ENCODE data around the gene LRRC4B. TPM values are rescaled to one million over a fixed set of nuclear protein-coding genes. Genes with fewer than 3 reads are reported as not detected.
A peak's percentile ranks its signal among the peaks of the same experiment; 100 is the strongest.

LRRC4B gene
- total RNA-seq, 2 donors from 2014 or later, result 0.26 to 10.5 TPM

- no peaks in the 10 kb centered on the region for H3K27me3 ChIP-seq
- intact Hi-C loops (cut with DNase I), result loop anchor here (10.0 kb wide), 1 partner anchor 605 kb away; no protein-coding TSS in a partner anchor
- H3K36me3 ChIP-seq (replicated peaks in 1 of 2; ENCODE audit: insufficient read depth in 1 of 2, low read depth in 2 of 2), result no peaks in the 10 kb centered on the region
- WGBS, 2 donors, result 38 to 57% methylated on average over 5 to 26 of the region's 26 CpGs
- DNase-seq (peak in 1 of 4 donors; percentile 30), ATAC-seq (no peak)
- H3K4me3 ChIP-seq, result no peak overlapping the region
- H3K9me3 ChIP-seq, result no peaks in the 10 kb centered on the region
- peaks cover 9% of the 10 kb centered on the region for H3K4me1 ChIP-seq
- TF ChIP-seq POLR2A (IDR thresholded peaks at IDR 0.05), result no peak
- TF ChIP-seq CTCF (IDR thresholded peaks at IDR 0.05), result no peak
- peak overlapping the region in 1 of 4 donors; percentile 53 for H3K27ac ChIP-seq
Measured at GRCh38 chr19:50510121-50510670, 58.0 kb downstream of the LRRC4B start.

GRCh38 chr19:50509366-50509765 lies 58.9 kb downstream of the LRRC4B start:
- intact Hi-C loops (cut with DNase I), result no loop called here
- Histone ChIP-seq H3K4me1 (peaks cover 9% of the 10 kb centered on the region), H3K27me3 (no peaks in the 10 kb centered on the region), H3K27ac (no peak overlapping the region), H3K4me3 (no peak overlapping the region), H3K36me3 (replicated peaks in 1 of 2; ENCODE audit: insufficient read depth in 1 of 2, low read depth in 2 of 2) (no peaks in the 10 kb centered on the region), H3K9me3 (no peaks in the 10 kb centered on the region)
- 83 to 88% methylated on average over 11 of the region's 11 CpGs for WGBS, 2 donors
- DNase-seq (no peak), ATAC-seq (no peak)
- TF ChIP-seq CTCF (IDR thresholded peaks at IDR 0.05) (no peak), POLR2A (IDR thresholded peaks at IDR 0.05) (no peak)

- ATAC-seq, result no peak
- no peak for DNase-seq
Measured at GRCh38 chr19:50508843-50509190, 59.4 kb downstream of the LRRC4B start.

GRCh38 chr19:50507376-50507775 lies 60.9 kb downstream of the LRRC4B start:
- Histone ChIP-seq H3K4me1 (peaks cover 9% of the 10 kb centered on the region), H3K4me3 (no peak overlapping the region), H3K27me3 (no peaks in the 10 kb centered on the region), H3K9me3 (no peaks in the 10 kb centered on the region), H3K27ac (no peak overlapping the region), H3K36me3 (replicated peaks in 1 of 2; ENCODE audit: insufficient read depth in 1 of 2, low read depth in 2 of 2) (no peaks in the 10 kb centered on the region)
- TF ChIP-seq POLR2A (IDR thresholded peaks at IDR 0.05), result no peak
- no peak for TF ChIP-seq CTCF (IDR thresholded peaks at IDR 0.05)
- ATAC-seq (no peak), DNase-seq (no peak)
- 88 to 93% methylated on average over 4 to 8 of the region's 8 CpGs for WGBS, 2 donors
- intact Hi-C loops (cut with DNase I), result no loop called here

More at GRCh38 chr19:50508843-50509190, 59.4 kb downstream of the LRRC4B start:
- H3K27ac ChIP-seq, result no peak overlapping the region
- H3K4me1 ChIP-seq, result peaks cover 9% of the 10 kb centered on the region
- H3K4me3 ChIP-seq, result no peak overlapping the region
- WGBS, 2 donors, result 86% methylated on average over 3 of the region's 3 CpGs
- no peaks in the 10 kb centered on the region for H3K9me3 ChIP-seq
- no peaks in the 10 kb centered on the region for H3K36me3 ChIP-seq (replicated peaks in 1 of 2; ENCODE audit: insufficient read depth in 1 of 2, low read depth in 2 of 2)
- no peak for TF ChIP-seq CTCF (IDR thresholded peaks at IDR 0.05)
- no peak for TF ChIP-seq POLR2A (IDR thresholded peaks at IDR 0.05)
- intact Hi-C loops (cut with DNase I), result no loop called here
- no peaks in the 10 kb centered on the region for H3K27me3 ChIP-seq

- intact Hi-C loops (cut with DNase I), result no loop called here
- 90 to 95% methylated on average over 4 to 10 of the region's 10 CpGs for WGBS, 2 donors
- Histone ChIP-seq H3K9me3 (no peaks in the 10 kb centered on the region), H3K27ac (no peak overlapping the region), H3K27me3 (no peaks in the 10 kb centered on the region), H3K36me3 (replicated peaks in 1 of 2; ENCODE audit: insufficient read depth in 1 of 2, low read depth in 2 of 2) (no peaks in the 10 kb centered on the region), H3K4me3 (no peak overlapping the region), H3K4me1 (peaks cover 9% of the 10 kb centered on the region)
- TF ChIP-seq POLR2A (IDR thresholded peaks at IDR 0.05) (no peak), CTCF (IDR thresholded peaks at IDR 0.05) (no peak)
- DNase-seq, result no peak
- no peak for ATAC-seq
Measured at GRCh38 chr19:50506700-50507099, 61.5 kb downstream of the LRRC4B start.
